Activated T-cell treated with anti-CD3 and anti-CD28 coated beads for 48 hours (primary cell): ENCODE measurements around the gene ERO1A.

Experiments used
- DNase-seq: peaks from one replicate; pipeline ENCODE4 v3.0.0-alpha.2; 2020; ENCODE audit warnings: low read depth

ERO1A gene

GRCh38 chr14:52694761-52695480, 437 bp downstream of the ERO1A start:
- DNase-seq, result peak; percentile 44

- no peak for DNase-seq
These were observed 1.8 kb downstream of the ERO1A start for GRCh38 chr14:52693532-52693931.

GRCh38 chr14:52693036-52693435, 2.3 kb downstream of the ERO1A start:
- no peak for DNase-seq

- DNase-seq, result no peak
These were observed 3.0 kb downstream of the ERO1A start for GRCh38 chr14:52692248-52692962.

- no peak for DNase-seq
These were observed 4.2 kb downstream of the ERO1A start for GRCh38 chr14:52690983-52691760.

GRCh38 chr14:52686176-52686575, 9.2 kb downstream of the ERO1A start:
- DNase-seq, result no peak

- no peak for DNase-seq
These were observed 11.3 kb downstream of the ERO1A start for GRCh38 chr14:52683985-52684520.

- DNase-seq, result no peak
These were observed 16.8 kb downstream of the ERO1A start for GRCh38 chr14:52678591-52678990.

- DNase-seq, result no peak
These were observed 31.5 kb downstream of the ERO1A start for GRCh38 chr14:52663850-52664249.

GRCh38 chr14:52661314-52661713, 34.0 kb downstream of the ERO1A start:
- DNase-seq, result no peak

- DNase-seq, result no peak
These were observed 34.5 kb downstream of the ERO1A start for GRCh38 chr14:52660832-52661231.

GRCh38 chr14:52660325-52660724, 35.0 kb downstream of the ERO1A start:
- no peak for DNase-seq

- DNase-seq, result no peak
These were observed 38.5 kb downstream of the ERO1A start for GRCh38 chr14:52656905-52657304.

GRCh38 chr14:52650774-52651173, 44.6 kb downstream of the ERO1A start:
- no peak for DNase-seq

- DNase-seq, result no peak
These were observed 45.8 kb downstream of the ERO1A start for GRCh38 chr14:52649511-52649910.

- no peak for DNase-seq
These were observed 53.6 kb downstream of the ERO1A start for GRCh38 chr14:52641745-52642144.

- peak; percentile 3 for DNase-seq
These were observed 55.2 kb downstream of the ERO1A start for GRCh38 chr14:52640137-52640536.

- no peak for DNase-seq
These were observed 75.7 kb downstream of the ERO1A start for GRCh38 chr14:52619687-52620086.

GRCh38 chr14:52618602-52619001, 76.8 kb downstream of the ERO1A start:
- DNase-seq, result no peak

GRCh38 chr14:52610187-52610586, 85.2 kb downstream of the ERO1A start:
- DNase-seq, result no peak

- DNase-seq, result no peak
These were observed 85.8 kb downstream of the ERO1A start for GRCh38 chr14:52609445-52610044.

- DNase-seq, result no peak
These were observed 88.3 kb downstream of the ERO1A start for GRCh38 chr14:52607061-52607460.
